Suprapubic skin (tissue), 3 donors: Measurements from ENCODE around the gene DOK1.

Experiments
- CTCF ChIP-seq, 2 donors: fragments of 200-600 bp in 1 of 2; fragments of 450-650 bp in 1 of 2; sonication (generic) in 1 of 2; IDR thresholded peaks; one replicate each; pipeline ENCODE4 v1.5.1; 2016 to 2019; ENCODE audit warnings: antibody characterized with exemption in 2 of 2, mild to moderate bottlenecking in 1 of 2, moderate library complexity in 1 of 2
- POLR2AphosphoS5 ChIP-seq, 3 donors: sonication (generic); formaldehyde crosslinking; IDR thresholded peaks; one replicate each; pipeline ENCODE4 v1.6.1; 2017; ENCODE audit warnings: antibody characterized with exemption in 3 of 3

- TF ChIP-seq CTCF (IDR thresholded peaks at IDR 0.05) (no peak), POLR2AphosphoS5 (IDR thresholded peaks at IDR 0.05) (no peak)
Observed at GRCh38 chr2:74524955-74525716, 29.4 kb upstream of the DOK1 start.
